HG03354 (cell line): ENCODE results near the gene GIMD1.

ENCODE experiments used
- ATAC-seq: cut with Tn5 transposase; IDR thresholded peaks from one replicate; pipeline ENCODE4 v1.9.1; 2021; ENCODE audit warnings: mild to moderate bottlenecking; ENCODE audit not compliant: unreplicated experiment, poor library complexity, severe bottlenecking

Gene GIMD1

GRCh38 chr4:106316773-106317409, 51.7 kb downstream of the GIMD1 start:
- peak; percentile 6 for ATAC-seq

- peak; percentile 88 for ATAC-seq
Observed at GRCh38 chr4:106315968-106316772, 52.4 kb downstream of the GIMD1 start, which contains the start of the genes AIMP1 and TBCK. Gene AIMP1 (plus strand): TSS chr4:106316550. CDS start chr4:106325010, 8,460 bp downstream. Gene TBCK (minus strand): TSS chr4:106316209. CDS start chr4:106308960, 7,249 bp downstream.

- ATAC-seq, result peak; percentile 32
Observed at GRCh38 chr4:106315476-106315967, 53.1 kb downstream of the GIMD1 start.

GRCh38 chr4:106314960-106315359, 53.6 kb downstream of the GIMD1 start:
- ATAC-seq, result no peak

GRCh38 chr4:106312997-106313522, 55.5 kb downstream of the GIMD1 start:
- ATAC-seq, result no peak

GRCh38 chr4:106312377-106312776, 56.2 kb downstream of the GIMD1 start:
- ATAC-seq, result no peak
